Kidney glomerular epithelial cell (primary cell): Measurements from ENCODE around the gene ZNF41.

Source experiments
- DNase-seq: peaks from one replicate; lab custom pipeline; 2025; lab: John Stamatoyannopoulos, UW

ZNF41 gene

GRCh38 chrX:47489507-47490275 lies 6.7 kb upstream of the ZNF41 start:
- no peak for DNase-seq

GRCh38 chrX:47484885-47485284 lies 1.9 kb upstream of the ZNF41 start:
- DNase-seq: no peak

- peak; percentile 33 for DNase-seq
These were observed 565 bp upstream of the ZNF41 start for GRCh38 chrX:47483306-47484268.

GRCh38 chrX:47482065-47482511 lies 934 bp downstream of the ZNF41 start:
- no peak for DNase-seq

- no peak for DNase-seq
These were observed 1.9 kb downstream of the ZNF41 start for GRCh38 chrX:47481160-47481559.

- no peak for DNase-seq
These were observed 2.4 kb downstream of the ZNF41 start for GRCh38 chrX:47480576-47480975.

- DNase-seq: no peak
These were observed 7.5 kb downstream of the ZNF41 start for GRCh38 chrX:47475476-47475875.

GRCh38 chrX:47467106-47467505 lies 15.9 kb downstream of the ZNF41 start:
- DNase-seq: no peak

GRCh38 chrX:47460561-47460960 lies 22.5 kb downstream of the ZNF41 start:
- no peak for DNase-seq

- no peak for DNase-seq
These were observed 24.5 kb downstream of the ZNF41 start for GRCh38 chrX:47458528-47458927.

GRCh38 chrX:47456080-47456479 lies 26.9 kb downstream of the ZNF41 start:
- no peak for DNase-seq

- no peak for DNase-seq
These were observed 30.9 kb downstream of the ZNF41 start for GRCh38 chrX:47452112-47452511.

- no peak for DNase-seq
These were observed 34.7 kb downstream of the ZNF41 start for GRCh38 chrX:47448165-47448806.

- no peak for DNase-seq
These were observed 35.4 kb downstream of the ZNF41 start for GRCh38 chrX:47447607-47448006.

GRCh38 chrX:47446971-47447370 lies 36.1 kb downstream of the ZNF41 start:
- no peak for DNase-seq

- no peak for DNase-seq
These were observed 36.6 kb downstream of the ZNF41 start for GRCh38 chrX:47446431-47446830.

- DNase-seq: no peak
These were observed 52.1 kb downstream of the ZNF41 start for GRCh38 chrX:47430925-47431324.

GRCh38 chrX:47422444-47422843 lies 60.6 kb downstream of the ZNF41 start:
- DNase-seq: no peak

GRCh38 chrX:47420962-47421361 lies 62.1 kb downstream of the ZNF41 start:
- DNase-seq: no peak

GRCh38 chrX:47420265-47420664 lies 62.8 kb downstream of the ZNF41 start:
- no peak for DNase-seq

GRCh38 chrX:47413179-47413594 lies 69.8 kb downstream of the ZNF41 start:
- DNase-seq: no peak
